GM12878 (cell line): ENCODE measurements around the gene LRBA. TPM values are rescaled to one million over a fixed set of nuclear protein-coding genes. Genes with fewer than 3 reads are reported as not detected.

Experiments used
- ATAC-seq: fragments of 200-7000 bp; cut with Tn5 transposase; 3 replicates; pipeline ENCODE4 v1.9.1; 2020; ENCODE audit warnings: mild to moderate bottlenecking, moderate library complexity
- BruUV-seq: library from RNA; stranded (reverse); fragments of 400-500 nt; replicated peaks from 2 replicates; lab custom pipeline; 2021; lab: Mats Ljungman, UMichigan
- CTCF ChIA-PET: fragments of 300-600 bp; sonication (Branson Sonifier 250); formaldehyde crosslinking; extraction: SDS; loops from one replicate; lab custom pipeline; 2021; ENCODE audit warnings: inconsistent platforms; lab: Yijun Ruan, JAX
- POLR2A ChIA-PET: fragments of 350-600 bp; formaldehyde crosslinking; extraction: SDS; loops from one replicate; lab custom pipeline; 2021; ENCODE audit warnings: inconsistent platforms; lab: Charles Lee
- RAD21 ChIA-PET: fragments of 300-600 bp; sonication (Branson Sonifier 250); formaldehyde crosslinking; loops from one replicate; lab custom pipeline; 2023; ENCODE audit warnings: antibody characterized with exemption; ENCODE audit not compliant: unreplicated experiment; lab: Charles Lee
- SMC1A ChIA-PET: fragments of 300-600 bp; sonication (Branson Sonifier 250); formaldehyde crosslinking; loops from one replicate; lab custom pipeline; 2023; ENCODE audit not compliant: unreplicated experiment, uncharacterized antibody; lab: Charles Lee
- DNase-seq: peaks from one replicate; pipeline ENCODE4 v3.0.0-alpha.2; 2011; ENCODE audit warnings: low read depth, low spot score
- FAIRE-seq: peaks from 3 replicates; lab custom pipeline; 2011; peaks lifted over from hg19 to GRCh38; lab: Jason Lieb, UNC
- H2AFZ ChIP-seq: 2 replicates; pipeline ENCODE4 v1.6.0; 2011; ENCODE audit warnings: low read depth, low read length, control low read depth; ENCODE audit not compliant: control insufficient read depth
- H3K27ac ChIP-seq: 2 replicates; pipeline ENCODE4 v1.5.1; 2011; ENCODE audit warnings: control low read depth; ENCODE audit not compliant: control insufficient read depth, insufficient read depth
- H3K27me3 ChIP-seq, 2 experiments: replicated peaks in 1 of 2; 2 replicates each; pipeline versions ENCODE4 v1.6.0 to v1.6.1; 2011; ENCODE audit warnings: low read length in 1 of 2; ENCODE audit not compliant: control insufficient read depth in 2 of 2, insufficient read depth in 2 of 2
- H3K36me3 ChIP-seq, 2 experiments: 2 replicates each; pipeline ENCODE4 v1.5.1; 2011; ENCODE audit warnings: low read length in 1 of 2; ENCODE audit not compliant: control insufficient read depth in 2 of 2, insufficient read depth in 2 of 2
- H3K4me1 ChIP-seq: 2 replicates; pipeline ENCODE4 v1.6.1; 2011; ENCODE audit warnings: mild to moderate bottlenecking, low read length, moderate library complexity, mixed read lengths; ENCODE audit not compliant: control insufficient read depth, insufficient read depth
- H3K4me2 ChIP-seq: 2 replicates; pipeline ENCODE4 v1.6.0; 2011; ENCODE audit warnings: control low read depth; ENCODE audit not compliant: control insufficient read depth, insufficient read depth
- H3K4me3 ChIP-seq: fragments of 200-600 bp; sonication (generic); 2 replicates; pipeline ENCODE4 v1.5.1; 2016
- H3K79me2 ChIP-seq: 2 replicates; pipeline ENCODE4 v1.6.0; 2011; ENCODE audit warnings: low read length; ENCODE audit not compliant: control insufficient read depth, insufficient read depth
- H3K9ac ChIP-seq: 2 replicates; pipeline ENCODE4 v1.8.0; 2011; ENCODE audit warnings: low read length, control low read depth, mixed read lengths; ENCODE audit not compliant: control insufficient read depth, insufficient read depth
- H3K9me3 ChIP-seq: replicated peaks from 3 replicates; pipeline ENCODE4 v1.5.1; 2011; ENCODE audit warnings: mild to moderate bottlenecking, low read length; ENCODE audit not compliant: control insufficient read depth, insufficient read depth
- H4K20me1 ChIP-seq: 2 replicates; pipeline ENCODE4 v1.6.0; 2011; ENCODE audit not compliant: control insufficient read depth, insufficient read depth
- CTCF ChIP-seq, 3 experiments: IDR thresholded peaks in 2 of 3; conservative IDR thresholded peaks in 1 of 3; 2 replicates each; pipeline ENCODE4 v1.5.1; 2011; ENCODE audit warnings: low read depth in 3 of 3, low read length in 3 of 3, mild to moderate bottlenecking in 3 of 3, control low read depth in 2 of 3, moderate library complexity in 2 of 3, inconsistent platforms in 1 of 3, mixed read lengths in 1 of 3; ENCODE audit not compliant: control insufficient read depth in 2 of 3, insufficient read depth in 1 of 3; ENCODE audit errors: extremely low read depth in 1 of 3
- NFYB ChIP-seq: IDR thresholded peaks from 2 replicates; pipeline ENCODE4 v1.6.1; 2011; ENCODE audit warnings: low read depth, mild to moderate bottlenecking, low read length, improper control_type of control experiment, moderate library complexity; ENCODE audit not compliant: insufficient read depth
- RAD21 ChIP-seq: IDR thresholded peaks from 2 replicates; pipeline ENCODE4 v1.6.1; 2011; ENCODE audit warnings: mild to moderate bottlenecking, low read depth, low read length, moderate library complexity; ENCODE audit not compliant: insufficient read depth
- WGBS: methylation state at CpG from one replicate; pipeline ENCODE4 v1.1.6; 2016; ENCODE audit warnings: low lambda C conversion rate; ENCODE audit not compliant: insufficient replicate concordance, insufficient coverage; ENCODE audit errors: missing lambda C conversion rate; 5-methylcytosine and 5-hydroxymethylcytosine counted together
- in situ Hi-C: fragments of 300-500 bp; cut with MboI; formaldehyde crosslinking; loops from 9 replicates; pipeline ENCODE4 v1.14.3; 2018; ENCODE audit warnings: mixed read lengths
- intact Hi-C: fragments of 100-400 bp; cut with micrococcal nuclease; formaldehyde crosslinking; loops from one replicate; pipeline ENCODE4 v1.14.2; 2022; ENCODE audit not compliant: unreplicated experiment
- polyA plus RNA-seq, 11 experiments: library from polyadenylated mRNA; depleted of rRNA in 4 of 11; unstranded in 6 of 11; stranded (reverse) in 5 of 11; fragments of >200 nt; fragmentation: Nextera tagmentation in 4 of 11; fragmentation: Illumina TruSeq in 1 of 11; extraction: Ambion mirVana in 4 of 11; extraction: Trizol in 1 of 11; gene quantifications; 1 replicate in 1 of 11; 2 replicates in 10 of 11; pipeline versions ENCODE4 v1.2.1 to v1.2.3, GENCODE V29; 2011 to 2016; ENCODE audit warnings: inconsistent platforms in 2 of 11, missing spikeins in 2 of 11, low read depth in 1 of 11
- total RNA-seq, 4 experiments: library from RNA; depleted of rRNA in 3 of 4; stranded (reverse); fragments of >200 nt in 3 of 4; fragmentation: Illumina TruSeq in 1 of 4; extraction: Trizol in 1 of 4; gene quantifications; 2 replicates each; pipeline versions ENCODE4 v1.2.1 to v1.2.3, GENCODE V29; 2013 to 2021

The LRBA gene
- total and polyA plus RNA-seq, 10 of the 15 experiments (the other 5 are each of a cell fraction or from before 2014, with no cell fraction given) = 20.3 to 93.4 (median 55.0) TPM

DNA sequence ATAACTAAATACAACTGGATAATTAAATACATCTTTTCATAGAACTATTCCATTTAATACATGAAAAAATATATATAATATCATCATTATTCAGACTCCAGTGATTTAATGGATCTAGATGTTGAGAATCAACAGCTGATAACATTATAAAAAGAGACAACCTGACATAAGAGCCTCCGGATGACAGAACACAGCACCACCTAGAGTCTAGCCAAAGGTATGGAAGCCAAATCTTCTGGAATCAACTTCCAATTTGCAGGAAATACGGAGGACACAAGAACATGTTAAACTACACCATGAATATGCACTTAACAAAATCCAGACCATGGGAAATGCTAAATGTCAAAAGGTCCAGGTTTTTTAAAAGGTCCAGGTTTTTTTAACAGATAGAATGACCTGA lies 55.0 kb downstream of the LRBA start:
- POLR2A ChIA-PET = interaction anchor here (1.2 to 2.4 kb wide), 3 partner anchors 9 to 55 kb away, joined by 5 to 8 read pairs (median 7); partner anchors contain the start of gene LRBA
- Histone ChIP-seq H3K36me3 (peaks cover 0 to 4% of the 10 kb centered on the region in 2 experiments; a peak in 3 of 4 replicates), H3K9me3 (peaks cover 24% of the 10 kb centered on the region), H2AFZ (no peak overlapping the region), H3K4me1 (peaks cover 3% of the 10 kb centered on the region), H4K20me1 (no peaks in the 10 kb centered on the region), H3K79me2 (peaks cover 12% of the 10 kb centered on the region), H3K4me2 (no peak overlapping the region), H3K4me3 (no peak overlapping the region), H3K27me3 (no peaks in the 10 kb centered on the region), H3K9ac (no peak overlapping the region), H3K27ac (no peak overlapping the region)
- SMC1A ChIA-PET = interaction anchor here (1.8 to 3.8 kb wide), 5 partner anchors 10 to 93 kb away, joined by 6 to 61 read pairs (median 24); partner anchors contain the start of gene LRBA
- BruUV-seq = no TSS peak
- in situ Hi-C loops = no loop called here
- RAD21 ChIA-PET = interaction anchor here (0.6 to 4.0 kb wide), 6 partner anchors 9 to 93 kb away, joined by 3 to 36 read pairs (median 11); partner anchors contain the start of gene LRBA
- DNase-seq (no peak), FAIRE-seq (no peak), ATAC-seq (no peak)
- intact Hi-C loops = loop anchor here (1.0 kb wide), 1 partner anchor 9 kb away; no protein-coding TSS in a partner anchor
- 65% methylated on average over 2 of the region's 2 CpGs for WGBS
- TF ChIP-seq RAD21 = peak; percentile 30; the same call in 1 of the 2 replicates
- TF ChIP-seq NFYB = no peak
- TF ChIP-seq CTCF (IDR thresholded peaks at IDR 0.05 in 2 of 3, conservative IDR thresholded peaks at IDR 0.05 in 1 of 3; ENCODE audit: control insufficient read depth in 2 of 3, extremely low read depth in 1 of 3, insufficient read depth in 1 of 3, low read depth in 3 of 3, low read length in 3 of 3) = peak in 1 of 3 experiments; percentile 24; a peak in 2 of 6 replicates
- CTCF ChIA-PET = interaction anchor here (0.7 to 3.9 kb wide), 18 partner anchors 9 to 175 kb away, joined by 3 to 48 read pairs (median 6); partner anchors contain the start of gene LRBA
